ENCODE data around the gene CTAGE6.
"Not testable (repeated sequence)": the region's sequence is repeated elsewhere in the genome, so short reads cannot be mapped to it uniquely, and the experiment has no call there.

The CTAGE6 gene

GRCh38 chr7:143763065-143763464, 5.6 kb upstream of the CTAGE6 start:
- H3K4me1 Mint-ChIP-seq; DNase-seq (ENCODE audit: low spot score in 2 of 2); H3K9me3 Mint-ChIP-seq; H3K4me3 Mint-ChIP-seq; H3K27ac Mint-ChIP-seq (ENCODE audit: low read depth); H3K27me3 Mint-ChIP-seq; ATAC-seq (replicated peaks; ENCODE audit: extremely low read depth, poor library complexity, severe bottlenecking); H3K36me3 Mint-ChIP-seq (ENCODE audit: insufficient read depth): not testable (repeated sequence)

- ATAC-seq (replicated peaks; ENCODE audit: extremely low read depth, poor library complexity, severe bottlenecking); H3K4me1 Mint-ChIP-seq; DNase-seq (ENCODE audit: low spot score in 2 of 2); H3K36me3 Mint-ChIP-seq (ENCODE audit: insufficient read depth); H3K9me3 Mint-ChIP-seq; H3K27me3 Mint-ChIP-seq; H3K27ac Mint-ChIP-seq (ENCODE audit: low read depth); H3K4me3 Mint-ChIP-seq: not testable (repeated sequence)
These were observed 12.2 kb downstream of the CTAGE6 start for GRCh38 chr7:143745340-143745739.

GRCh38 chr7:143737037-143737819, 20.3 kb downstream of the CTAGE6 start:
- not testable (repeated sequence) for H3K36me3 Mint-ChIP-seq (ENCODE audit: insufficient read depth); H3K4me1 Mint-ChIP-seq; DNase-seq (ENCODE audit: low spot score in 2 of 2); H3K27me3 Mint-ChIP-seq; H3K4me3 Mint-ChIP-seq; H3K9me3 Mint-ChIP-seq
- ATAC-seq (replicated peaks; ENCODE audit: extremely low read depth, poor library complexity, severe bottlenecking): peak; percentile 73
- H3K27ac Mint-ChIP-seq (ENCODE audit: low read depth): peak overlapping the region; percentile 53

GRCh38 chr7:143735962-143736361, 21.5 kb downstream of the CTAGE6 start:
- DNase-seq (ENCODE audit: low spot score in 2 of 2) (no peak), ATAC-seq (replicated peaks; ENCODE audit: extremely low read depth, poor library complexity, severe bottlenecking) (no peak)
- H3K4me3 Mint-ChIP-seq: no peak overlapping the region
- no peaks in the 10 kb centered on the region for H3K27me3 Mint-ChIP-seq
- peaks cover 1% of the 10 kb centered on the region for H3K36me3 Mint-ChIP-seq (ENCODE audit: insufficient read depth)
- H3K4me1 Mint-ChIP-seq: peaks cover 5% of the 10 kb centered on the region
- no peaks in the 10 kb centered on the region for H3K9me3 Mint-ChIP-seq
- H3K27ac Mint-ChIP-seq (ENCODE audit: low read depth): no peak overlapping the region

GRCh38 chr7:143733876-143734275, 23.6 kb downstream of the CTAGE6 start:
- peaks cover 4% of the 10 kb centered on the region for H3K36me3 Mint-ChIP-seq (ENCODE audit: insufficient read depth)
- H3K27ac Mint-ChIP-seq (ENCODE audit: low read depth): no peak overlapping the region

GRCh38 chr7:143728333-143728862, 29.1 kb downstream of the CTAGE6 start:
- no peak for ATAC-seq (replicated peaks; ENCODE audit: extremely low read depth, poor library complexity, severe bottlenecking)
- DNase-seq (ENCODE audit: low spot score in 2 of 2): no peak
- Mint-ChIP-seq H3K4me3 (no peak overlapping the region), H3K27me3 (no peaks in the 10 kb centered on the region), H3K4me1 (no peaks in the 10 kb centered on the region), H3K9me3 (no peaks in the 10 kb centered on the region), H3K36me3 (ENCODE audit: insufficient read depth) (peaks cover 6% of the 10 kb centered on the region), H3K27ac (ENCODE audit: low read depth) (no peak overlapping the region)

More at GRCh38 chr7:143733876-143734275, 23.6 kb downstream of the CTAGE6 start:
- Mint-ChIP-seq H3K9me3 (no peaks in the 10 kb centered on the region), H3K4me3 (no peak overlapping the region), H3K4me1 (peaks cover 5% of the 10 kb centered on the region), H3K27me3 (no peaks in the 10 kb centered on the region)
- no peak for ATAC-seq (replicated peaks; ENCODE audit: extremely low read depth, poor library complexity, severe bottlenecking)
- no peak for DNase-seq (ENCODE audit: low spot score in 2 of 2)

- not testable (repeated sequence) for H3K27me3 Mint-ChIP-seq; DNase-seq (ENCODE audit: low spot score in 2 of 2); H3K27ac Mint-ChIP-seq (ENCODE audit: low read depth); ATAC-seq (replicated peaks; ENCODE audit: extremely low read depth, poor library complexity, severe bottlenecking); H3K36me3 Mint-ChIP-seq (ENCODE audit: insufficient read depth); H3K4me1 Mint-ChIP-seq; H3K4me3 Mint-ChIP-seq; H3K9me3 Mint-ChIP-seq
These were observed 29.9 kb downstream of the CTAGE6 start for GRCh38 chr7:143727561-143727960.

- not testable (repeated sequence) for DNase-seq (ENCODE audit: low spot score in 2 of 2); H3K4me3 Mint-ChIP-seq; H3K9me3 Mint-ChIP-seq; H3K27me3 Mint-ChIP-seq; H3K36me3 Mint-ChIP-seq (ENCODE audit: insufficient read depth); H3K27ac Mint-ChIP-seq (ENCODE audit: low read depth); H3K4me1 Mint-ChIP-seq; ATAC-seq (replicated peaks; ENCODE audit: extremely low read depth, poor library complexity, severe bottlenecking)
These were observed 31.4 kb downstream of the CTAGE6 start for GRCh38 chr7:143726143-143726542.

GRCh38 chr7:143720335-143720734, 37.2 kb downstream of the CTAGE6 start:
- H3K4me3 Mint-ChIP-seq: not testable (repeated sequence)

GRCh38 chr7:143715543-143716193, 41.8 kb downstream of the CTAGE6 start:
- H3K4me1 Mint-ChIP-seq; H3K9me3 Mint-ChIP-seq; H3K27me3 Mint-ChIP-seq; H3K36me3 Mint-ChIP-seq (ENCODE audit: insufficient read depth); H3K4me3 Mint-ChIP-seq; DNase-seq (ENCODE audit: low spot score in 2 of 2); H3K27ac Mint-ChIP-seq (ENCODE audit: low read depth); ATAC-seq (replicated peaks; ENCODE audit: extremely low read depth, poor library complexity, severe bottlenecking): not testable (repeated sequence)

More at GRCh38 chr7:143720335-143720734, 37.2 kb downstream of the CTAGE6 start:
- not testable (repeated sequence) for H3K27ac Mint-ChIP-seq (ENCODE audit: low read depth); ATAC-seq (replicated peaks; ENCODE audit: extremely low read depth, poor library complexity, severe bottlenecking); H3K27me3 Mint-ChIP-seq; DNase-seq (ENCODE audit: low spot score in 2 of 2); H3K36me3 Mint-ChIP-seq (ENCODE audit: insufficient read depth); H3K9me3 Mint-ChIP-seq; H3K4me1 Mint-ChIP-seq

GRCh38 chr7:143714581-143715454, 42.7 kb downstream of the CTAGE6 start:
- not testable (repeated sequence) for H3K4me1 Mint-ChIP-seq; H3K27me3 Mint-ChIP-seq; H3K9me3 Mint-ChIP-seq; H3K27ac Mint-ChIP-seq (ENCODE audit: low read depth); H3K36me3 Mint-ChIP-seq (ENCODE audit: insufficient read depth); H3K4me3 Mint-ChIP-seq; DNase-seq (ENCODE audit: low spot score in 2 of 2)
- ATAC-seq (replicated peaks; ENCODE audit: extremely low read depth, poor library complexity, severe bottlenecking): peak; percentile 80

GRCh38 chr7:143712381-143712780, 45.1 kb downstream of the CTAGE6 start:
- H3K27ac Mint-ChIP-seq (ENCODE audit: low read depth); ATAC-seq (replicated peaks; ENCODE audit: extremely low read depth, poor library complexity, severe bottlenecking); H3K36me3 Mint-ChIP-seq (ENCODE audit: insufficient read depth); H3K4me1 Mint-ChIP-seq; H3K4me3 Mint-ChIP-seq; H3K27me3 Mint-ChIP-seq; DNase-seq (ENCODE audit: low spot score in 2 of 2); H3K9me3 Mint-ChIP-seq: not testable (repeated sequence)

Measured in central memory CD8-positive, alpha-beta T cell (primary cell).